Trophoblast cell (in vitro differentiated cells and primary cell): ENCODE data around the gene MPC1.
A peak's percentile ranks its signal among the peaks of the same experiment; 100 is the strongest.

Source experiments
- DNase-seq, 2 donors: peaks; one replicate each; pipeline ENCODE4 v3.0.0-alpha.2; 2016
- H2AFZ ChIP-seq: 2 replicates; pipeline ENCODE4 v1.6.1; 2013; ENCODE audit warnings: low read length, moderate library complexity, mild to moderate bottlenecking; ENCODE audit not compliant: insufficient read depth, poor library complexity
- H2AK5ac ChIP-seq: 2 replicates; pipeline ENCODE4 v1.6.1; 2013; ENCODE audit warnings: mild to moderate bottlenecking, low read length
- H2BK120ac ChIP-seq: 2 replicates; pipeline ENCODE4 v1.6.1; 2013; ENCODE audit warnings: low read length, mild to moderate bottlenecking, moderate library complexity; ENCODE audit not compliant: insufficient read depth, poor library complexity
- H2BK12ac ChIP-seq: 2 replicates; pipeline ENCODE4 v1.6.1; 2013; ENCODE audit warnings: mild to moderate bottlenecking, low read length, moderate library complexity
- H2BK5ac ChIP-seq: 2 replicates; pipeline ENCODE4 v1.6.1; 2013; ENCODE audit warnings: low read length, low read depth, moderate library complexity, mild to moderate bottlenecking; ENCODE audit not compliant: poor library complexity
- H3K14ac ChIP-seq: 2 replicates; pipeline ENCODE4 v1.6.1; 2013; ENCODE audit warnings: mild to moderate bottlenecking, low read length
- H3K18ac ChIP-seq: 2 replicates; pipeline ENCODE4 v1.6.1; 2013; ENCODE audit warnings: mild to moderate bottlenecking, low read length
- H3K23ac ChIP-seq: 2 replicates; pipeline ENCODE4 v1.6.1; 2013; ENCODE audit warnings: low read length
- H3K27ac ChIP-seq: 2 replicates; pipeline ENCODE4 v1.5.1; 2013; ENCODE audit warnings: low read depth, mild to moderate bottlenecking, inconsistent platforms, low read length, moderate library complexity
- H3K27me3 ChIP-seq: 2 replicates; pipeline ENCODE4 v1.6.1; 2013; ENCODE audit warnings: inconsistent platforms, mild to moderate bottlenecking, low read length, moderate library complexity; ENCODE audit not compliant: insufficient read depth
- H3K36me3 ChIP-seq, 2 experiments: 1 replicate in 1 of 2; 2 replicates in 1 of 2; pipeline ENCODE4 v1.6.1; 2013; ENCODE audit warnings: low read length in 2 of 2, mild to moderate bottlenecking in 2 of 2, moderate library complexity in 1 of 2; ENCODE audit not compliant: insufficient read depth in 2 of 2, control insufficient read depth in 1 of 2
- H3K4ac ChIP-seq: 2 replicates; pipeline ENCODE4 v1.6.1; 2013; ENCODE audit warnings: low read depth, mild to moderate bottlenecking, low read length, moderate library complexity
- H3K4me1 ChIP-seq, 2 experiments: 1 replicate in 1 of 2; 2 replicates in 1 of 2; pipeline ENCODE4 v1.6.1; 2013; ENCODE audit warnings: low read length in 2 of 2, mild to moderate bottlenecking in 2 of 2, moderate library complexity in 1 of 2; ENCODE audit not compliant: insufficient read depth in 2 of 2, control insufficient read depth in 1 of 2
- H3K4me2 ChIP-seq: 2 replicates; pipeline ENCODE4 v1.6.1; 2013; ENCODE audit warnings: inconsistent platforms, mild to moderate bottlenecking, low read length, moderate library complexity
- H3K4me3 ChIP-seq: 2 replicates; pipeline ENCODE4 v1.5.1; 2013; ENCODE audit warnings: mild to moderate bottlenecking, low read depth, low read length, inconsistent platforms
- H3K79me1 ChIP-seq: one replicate; pipeline ENCODE4 v1.6.1; 2013; ENCODE audit warnings: low read length
- H3K79me2 ChIP-seq: 2 replicates; pipeline ENCODE4 v1.6.1; 2013; ENCODE audit warnings: low read length, mild to moderate bottlenecking; ENCODE audit not compliant: control insufficient read depth, insufficient read depth, poor library complexity
- H3K9ac ChIP-seq: 2 replicates; pipeline ENCODE4 v1.6.1; 2013; ENCODE audit warnings: mild to moderate bottlenecking, low read length
- H3K9me3 ChIP-seq: 2 replicates; pipeline ENCODE4 v1.6.1; 2013; ENCODE audit warnings: low read depth, mild to moderate bottlenecking, control low read depth, inconsistent platforms, low read length; ENCODE audit not compliant: insufficient read depth
- H4K12ac ChIP-seq: 2 replicates; pipeline ENCODE4 v1.6.1; 2013; ENCODE audit warnings: low read depth, mild to moderate bottlenecking, low read length, moderate library complexity
- H4K8ac ChIP-seq: 2 replicates; pipeline ENCODE4 v1.6.1; 2013; ENCODE audit warnings: low read depth, mild to moderate bottlenecking, low read length, moderate library complexity
- H4K91ac ChIP-seq: one replicate; pipeline ENCODE4 v1.6.1; 2013; ENCODE audit warnings: low read depth, mild to moderate bottlenecking, low read length, moderate library complexity
- WGBS: extraction: QIAGEN DNeasy Blood & Tissue Kit; methylation state at CpG from one replicate; pipeline ENCODE4 v1.1.7; 2013; ENCODE audit warnings: missing lambda C conversion rate; ENCODE audit not compliant: insufficient read length, insufficient coverage; ENCODE audit errors: extremely low coverage; 5-methylcytosine and 5-hydroxymethylcytosine counted together

The MPC1 gene

DNA sequence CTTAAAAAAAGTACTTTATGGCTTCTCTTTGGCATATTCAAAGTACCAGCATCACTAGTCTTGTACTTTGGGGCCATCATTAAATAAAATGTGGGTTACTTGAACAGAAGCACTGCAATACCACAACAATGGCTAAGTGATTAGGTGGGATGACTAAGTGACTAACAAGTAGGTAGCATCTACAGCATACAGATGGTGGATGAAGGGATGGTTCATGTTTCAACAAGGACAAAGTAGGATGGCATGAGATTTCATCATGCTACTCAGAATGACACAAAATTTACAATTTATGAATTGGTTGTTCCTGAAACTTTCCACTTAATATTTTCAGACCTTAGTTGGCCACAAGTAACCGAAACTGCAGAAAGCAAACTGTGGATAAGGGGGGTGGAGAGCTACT is 7.7 kb downstream of the MPC1 start:
- Histone ChIP-seq H3K4me3 (no peak overlapping the region), H2AFZ (no peak overlapping the region), H2BK120ac (no peak overlapping the region), H3K36me3 (no peaks in the 10 kb centered on the region), H2AK5ac (no peak overlapping the region), H4K12ac (no peak overlapping the region), H3K4me1 (no peaks in the 10 kb centered on the region), H3K9ac (no peak overlapping the region), H2BK5ac (no peak overlapping the region), H2BK12ac (no peak overlapping the region), H3K27me3 (no peaks in the 10 kb centered on the region), H3K27ac (no peak overlapping the region), H3K9me3 (no peaks in the 10 kb centered on the region), H4K91ac (no peak overlapping the region), H3K4ac (no peak overlapping the region), H3K79me2 (no peaks in the 10 kb centered on the region), H3K18ac (no peak overlapping the region), H3K14ac (no peak overlapping the region), H3K4me2 (no peak overlapping the region), H3K23ac (no peak overlapping the region), H4K8ac (no peak overlapping the region), H3K79me1 (no peaks in the 10 kb centered on the region)
- no peak for DNase-seq
- WGBS: no CpG with 5 or more reads among the region's 1 CpG

DNA sequence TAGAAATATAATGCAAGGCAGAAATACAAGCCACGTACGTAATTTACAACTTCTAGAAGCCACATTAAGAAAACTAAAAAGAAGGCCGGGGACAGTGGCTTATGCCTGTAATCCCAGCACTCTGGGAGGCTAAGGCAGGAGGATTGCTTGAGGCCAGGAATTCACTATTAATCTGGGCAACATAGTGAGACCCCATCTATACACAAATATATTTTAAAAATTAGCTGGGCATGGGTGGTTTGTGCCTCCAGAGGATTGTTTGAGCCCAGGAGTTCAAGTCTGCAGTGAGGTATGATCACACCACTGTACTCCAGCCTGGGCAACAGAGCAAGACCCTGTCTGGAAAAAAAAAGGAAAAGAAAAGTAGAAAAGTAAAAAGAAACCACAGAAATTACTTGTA is 12.3 kb downstream of the MPC1 start:
- Histone ChIP-seq H3K4ac (no peak overlapping the region), H4K8ac (no peak overlapping the region), H3K27me3 (no peaks in the 10 kb centered on the region), H3K4me1 (no peaks in the 10 kb centered on the region), H2AFZ (no peak overlapping the region), H2AK5ac (no peak overlapping the region), H4K12ac (no peak overlapping the region), H3K36me3 (no peaks in the 10 kb centered on the region), H3K79me1 (no peaks in the 10 kb centered on the region), H3K79me2 (no peaks in the 10 kb centered on the region), H4K91ac (no peak overlapping the region), H3K9ac (no peak overlapping the region), H2BK120ac (no peak overlapping the region), H3K4me2 (no peak overlapping the region), H3K14ac (no peak overlapping the region), H3K27ac (no peak overlapping the region), H3K23ac (no peak overlapping the region), H2BK12ac (no peak overlapping the region), H3K9me3 (no peaks in the 10 kb centered on the region), H3K4me3 (no peak overlapping the region), H3K18ac (no peak overlapping the region), H2BK5ac (no peak overlapping the region)
- no peak for DNase-seq
- no CpG with 5 or more reads among the region's 3 CpGs for WGBS

DNA sequence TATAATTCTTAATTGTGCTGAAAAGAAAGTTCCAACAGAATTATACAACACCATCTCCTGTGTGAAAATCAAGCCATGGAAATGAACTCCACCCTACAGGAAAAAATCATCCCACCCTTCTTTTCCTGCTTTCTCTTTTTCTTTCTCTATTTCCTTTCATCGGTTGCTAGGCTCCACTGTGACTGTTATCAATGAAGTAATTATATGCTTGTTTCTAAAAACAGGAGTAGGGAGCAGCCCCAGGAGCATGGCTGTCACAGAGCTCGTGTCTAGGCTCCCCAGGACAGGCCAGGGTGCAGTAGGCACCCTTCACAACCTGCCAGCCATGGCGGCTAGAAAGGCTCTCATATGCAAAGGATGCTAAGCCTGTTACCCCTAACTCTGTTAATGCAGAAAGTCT is 13.0 kb downstream of the MPC1 start:
- WGBS: no CpG with 5 or more reads among the region's 3 CpGs

GRCh38 chr6:166366921-166367320 is 15.8 kb downstream of the MPC1 start:
- no peak overlapping the region for H2AK5ac ChIP-seq
- no CpG with 5 or more reads among the region's 3 CpGs for WGBS
- no peak overlapping the region for H2BK120ac ChIP-seq
- no peak overlapping the region for H3K4me2 ChIP-seq
- no peak for DNase-seq
- H4K12ac ChIP-seq: no peak overlapping the region
- no peaks in the 10 kb centered on the region for H3K27me3 ChIP-seq
- H3K79me2 ChIP-seq: no peaks in the 10 kb centered on the region
- no peak overlapping the region for H2BK5ac ChIP-seq
- peaks cover 1% of the 10 kb centered on the region for H3K9me3 ChIP-seq
- no peak overlapping the region for H4K91ac ChIP-seq
- no peak overlapping the region for H3K9ac ChIP-seq
- H3K4me3 ChIP-seq: no peak overlapping the region
- no peak overlapping the region for H2AFZ ChIP-seq
- H3K14ac ChIP-seq: no peak overlapping the region
- H3K27ac ChIP-seq: no peak overlapping the region
- no peaks in the 10 kb centered on the region for H3K79me1 ChIP-seq
- peaks cover 0 to 4% of the 10 kb centered on the region in 2 experiments for H3K36me3 ChIP-seq
- no peaks in the 10 kb centered on the region for H3K4me1 ChIP-seq
- H4K8ac ChIP-seq: no peak overlapping the region
- no peak overlapping the region for H2BK12ac ChIP-seq
- no peak overlapping the region for H3K4ac ChIP-seq
- no peak overlapping the region for H3K23ac ChIP-seq
- no peak overlapping the region for H3K18ac ChIP-seq

More for the DNA sequence above, 13.0 kb downstream of the MPC1 start:
- DNase-seq: no peak
- Histone ChIP-seq H3K14ac (no peak overlapping the region), H3K36me3 (no peaks in the 10 kb centered on the region), H2BK5ac (no peak overlapping the region), H3K27ac (no peak overlapping the region), H3K4me2 (no peak overlapping the region), H4K91ac (no peak overlapping the region), H4K12ac (no peak overlapping the region), H3K18ac (no peak overlapping the region), H2AK5ac (no peak overlapping the region), H3K23ac (no peak overlapping the region), H3K27me3 (no peaks in the 10 kb centered on the region), H3K4me3 (no peak overlapping the region), H2BK120ac (no peak overlapping the region), H3K4ac (no peak overlapping the region), H3K79me2 (no peaks in the 10 kb centered on the region), H2BK12ac (no peak overlapping the region), H3K4me1 (no peaks in the 10 kb centered on the region), H2AFZ (peak overlapping the region; percentile 83), H3K79me1 (no peaks in the 10 kb centered on the region), H3K9ac (no peak overlapping the region), H4K8ac (no peak overlapping the region), H3K9me3 (no peaks in the 10 kb centered on the region)
